Heart left ventricle (tissue), 13 donors: ENCODE results near the gene OPCML.

Experiments used
- POLR2A ChIP-seq, 2 donors: fragments of 450-650 bp; IDR thresholded peaks; one replicate each; pipeline ENCODE4 v1.6.1; 2017; ENCODE audit warnings: antibody characterized with exemption in 2 of 2, mild to moderate bottlenecking in 2 of 2, moderate library complexity in 2 of 2
- TF ChIP-seq, protein P1 (sequence below), 12 donors: fragments of 200-600 bp; sonication (generic) in 4 of 12; IDR thresholded peaks; one replicate each; pipeline versions ENCODE4 v1.5.0 to v1.8.0; 2018 to 2022; ENCODE audit warnings: antibody characterized with exemption in 12 of 12, mild to moderate bottlenecking in 5 of 12
- donor health status: ischemic (EF 13 %, LVEDD 7.1; RV severe dilation, severe dysfunction).
- donor health status: DM: no; HTN: yes; CAD: no.
- donor health status: DM: no; HTN: no; CAD: no.
- donor health status: ischemic (EF 25% LVEDD 6.9; RV normal size, moderate dysfunction).
- donor health status: ischemic (EF 25% LVEDD 5.7; RV mildly dilated, moderate dysfunction).
- donor health status: ischemic (EF 35%, LVEDD 5.7; RV mildly dilated, moderate dysfunction).
- donor health status: nonischemic (EF 11% LVEDD 7.7; RV severe dilation, severe dysfunction).
- donor health status: DM: yes; HTN: yes; CAD: no.
- donor health status: PGD.
- donor health status: ischemic (EF 29% LVEDD 5.4; RV normal size, mild dysfunction).
- donor health status: nonischemic (EF 23%, LVEDD 6.1; RV moderate dilation, normal function).

DNA sequence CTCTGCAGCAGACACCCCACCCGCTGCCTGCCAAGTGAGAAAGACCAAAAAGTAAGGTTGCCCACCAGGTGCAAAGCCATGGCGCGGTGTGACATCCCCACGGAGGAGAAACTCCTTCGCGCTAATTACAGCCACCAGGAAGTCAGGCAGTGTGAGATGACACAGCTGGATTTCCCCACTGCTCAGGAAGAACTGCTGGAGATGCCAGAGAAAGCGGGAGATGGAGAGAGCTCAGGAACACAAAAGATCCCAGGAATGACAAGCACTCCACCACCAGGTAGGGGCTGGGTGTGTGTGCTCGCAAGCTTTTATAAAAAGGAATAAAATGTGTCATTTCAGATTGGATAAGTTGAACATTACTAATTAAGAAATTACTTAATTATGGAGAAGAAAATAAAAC is 292.7 kb downstream of the OPCML start:
- TF ChIP-seq, protein P1, sequence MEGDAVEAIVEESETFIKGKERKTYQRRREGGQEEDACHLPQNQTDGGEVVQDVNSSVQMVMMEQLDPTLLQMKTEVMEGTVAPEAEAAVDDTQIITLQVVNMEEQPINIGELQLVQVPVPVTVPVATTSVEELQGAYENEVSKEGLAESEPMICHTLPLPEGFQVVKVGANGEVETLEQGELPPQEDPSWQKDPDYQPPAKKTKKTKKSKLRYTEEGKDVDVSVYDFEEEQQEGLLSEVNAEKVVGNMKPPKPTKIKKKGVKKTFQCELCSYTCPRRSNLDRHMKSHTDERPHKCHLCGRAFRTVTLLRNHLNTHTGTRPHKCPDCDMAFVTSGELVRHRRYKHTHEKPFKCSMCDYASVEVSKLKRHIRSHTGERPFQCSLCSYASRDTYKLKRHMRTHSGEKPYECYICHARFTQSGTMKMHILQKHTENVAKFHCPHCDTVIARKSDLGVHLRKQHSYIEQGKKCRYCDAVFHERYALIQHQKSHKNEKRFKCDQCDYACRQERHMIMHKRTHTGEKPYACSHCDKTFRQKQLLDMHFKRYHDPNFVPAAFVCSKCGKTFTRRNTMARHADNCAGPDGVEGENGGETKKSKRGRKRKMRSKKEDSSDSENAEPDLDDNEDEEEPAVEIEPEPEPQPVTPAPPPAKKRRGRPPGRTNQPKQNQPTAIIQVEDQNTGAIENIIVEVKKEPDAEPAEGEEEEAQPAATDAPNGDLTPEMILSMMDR (IDR thresholded peaks at IDR 0.05), result no peak
- no peak for TF ChIP-seq POLR2A (IDR thresholded peaks at IDR 0.05)
